ENCODE data around the gene RAET1L. TPM values are rescaled to one million over a fixed set of nuclear protein-coding genes. Genes with fewer than 3 reads are reported as not detected.
A peak's percentile ranks its signal among the peaks of the same experiment; 100 is the strongest.

The RAET1L gene
- total and polyA plus RNA-seq, 12 donors, result not detected

GRCh38 chr6:150057501-150057951 is 32.2 kb upstream of the RAET1L start:
- 80 to 83% (median 81%) methylated on average over 20 to 29 of the region's 29 CpGs for WGBS, 4 donors
- DNase-seq, result peak in 1 of 7 donors; percentile 29

GRCh38 chr6:150056916-150057315 is 31.6 kb upstream of the RAET1L start:
- intact Hi-C loops (cut with DNase I), result no loop called here
- Histone ChIP-seq H3K27ac (no peak overlapping the region), H3K27me3 (no peaks in the 10 kb centered on the region), H3K4me1 (replicated peaks in 1 of 2) (no peaks in the 10 kb centered on the region), H3K36me3 (replicated peaks in 1 of 2) (no peaks in the 10 kb centered on the region), H3K4me3 (no peak overlapping the region), H3K9me3 (replicated peaks in 1 of 3) (no peaks in the 10 kb centered on the region)
- WGBS, 4 donors, result 32 to 52% (median 47%) methylated on average over 4 of the region's 4 CpGs
- TF ChIP-seq POLR2A (IDR thresholded peaks at IDR 0.05), result no peak
- no peak for TF ChIP-seq CTCF (IDR thresholded peaks at IDR 0.05)
- DNase-seq, result peak in 1 of 7 donors; percentile 15

More at GRCh38 chr6:150057501-150057951, 32.2 kb upstream of the RAET1L start:
- H3K27ac ChIP-seq, result no peak overlapping the region
- H3K9me3 ChIP-seq (replicated peaks in 1 of 3), result no peaks in the 10 kb centered on the region
- TF ChIP-seq POLR2A (IDR thresholded peaks at IDR 0.05), result no peak
- TF ChIP-seq CTCF (IDR thresholded peaks at IDR 0.05), result no peak
- H3K36me3 ChIP-seq (replicated peaks in 1 of 2), result no peaks in the 10 kb centered on the region
- H3K4me1 ChIP-seq (replicated peaks in 1 of 2), result no peaks in the 10 kb centered on the region
- no peaks in the 10 kb centered on the region for H3K27me3 ChIP-seq
- H3K4me3 ChIP-seq, result no peak overlapping the region
- intact Hi-C loops (cut with DNase I), result no loop called here

GRCh38 chr6:150056156-150056555 is 30.8 kb upstream of the RAET1L start:
- 81 to 90% (median 86%) methylated on average over 12 of the region's 12 CpGs for WGBS, 4 donors
- Histone ChIP-seq H3K27me3 (no peaks in the 10 kb centered on the region), H3K4me3 (no peak overlapping the region), H3K27ac (no peak overlapping the region), H3K9me3 (replicated peaks in 1 of 3) (no peaks in the 10 kb centered on the region), H3K36me3 (replicated peaks in 1 of 2) (no peaks in the 10 kb centered on the region), H3K4me1 (replicated peaks in 1 of 2) (no peaks in the 10 kb centered on the region)
- no peak for DNase-seq
- TF ChIP-seq POLR2A (IDR thresholded peaks at IDR 0.05) (no peak), CTCF (IDR thresholded peaks at IDR 0.05) (no peak)
- intact Hi-C loops (cut with DNase I), result no loop called here

- H3K36me3 ChIP-seq (replicated peaks in 1 of 2), result no peaks in the 10 kb centered on the region
- WGBS, 4 donors, result 80 to 92% (median 85%) methylated on average over 10 of the region's 10 CpGs
Observed at GRCh38 chr6:150055131-150055530, 29.8 kb upstream of the RAET1L start.

More at GRCh38 chr6:150055131-150055530, 29.8 kb upstream of the RAET1L start:
- no peak overlapping the region for H3K27ac ChIP-seq
- H3K4me3 ChIP-seq, result no peak overlapping the region
- no peaks in the 10 kb centered on the region for H3K4me1 ChIP-seq (replicated peaks in 1 of 2)
- no peak for TF ChIP-seq POLR2A (IDR thresholded peaks at IDR 0.05)
- no peak for TF ChIP-seq CTCF (IDR thresholded peaks at IDR 0.05)
- intact Hi-C loops (cut with DNase I), result no loop called here
- DNase-seq, result no peak
- no peaks in the 10 kb centered on the region for H3K9me3 ChIP-seq (replicated peaks in 1 of 3)
- no peaks in the 10 kb centered on the region for H3K27me3 ChIP-seq

Data from adrenal gland (tissue), 12 donors.